ENCODE measurements around the gene PRKAG2. TPM values are rescaled to one million over a fixed set of nuclear protein-coding genes. Genes with fewer than 3 reads are reported as not detected.

Gene PRKAG2
- total RNA-seq, 1 experiment from 2014 or later: 28.2 TPM

DNA sequence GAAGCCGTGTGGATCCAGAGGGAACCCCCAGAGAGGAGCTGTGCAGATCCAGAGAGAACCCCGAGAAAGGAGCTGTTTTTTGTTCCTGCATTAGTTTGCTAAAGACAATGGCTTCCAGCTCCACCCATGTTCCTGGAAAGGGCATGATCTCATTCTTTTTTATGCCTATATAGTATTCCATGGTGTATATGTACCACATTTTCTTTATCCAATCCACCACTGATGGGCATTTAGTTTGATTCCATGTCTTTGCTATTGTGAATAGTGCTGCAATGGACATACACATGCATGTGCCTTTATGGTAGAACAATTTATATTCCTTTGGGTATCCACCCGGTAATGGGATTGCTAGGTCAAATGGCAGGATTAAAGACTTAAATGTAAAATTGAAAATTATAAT, 261.9 kb downstream of the PRKAG2 start:
- Histone ChIP-seq H3K4me3 (no peak overlapping the region), H3K9me3 (replicated peaks) (no peaks in the 10 kb centered on the region), H3K27me3 (replicated peaks) (no peaks in the 10 kb centered on the region), H3K4me1 (replicated peaks) (no peaks in the 10 kb centered on the region), H3K36me3 (peaks cover 46% of the 10 kb centered on the region), H3K27ac (no peak overlapping the region)
- no peak for DNase-seq (ENCODE audit: low read depth in 1 of 2, low spot score in 2 of 2)

DNA sequence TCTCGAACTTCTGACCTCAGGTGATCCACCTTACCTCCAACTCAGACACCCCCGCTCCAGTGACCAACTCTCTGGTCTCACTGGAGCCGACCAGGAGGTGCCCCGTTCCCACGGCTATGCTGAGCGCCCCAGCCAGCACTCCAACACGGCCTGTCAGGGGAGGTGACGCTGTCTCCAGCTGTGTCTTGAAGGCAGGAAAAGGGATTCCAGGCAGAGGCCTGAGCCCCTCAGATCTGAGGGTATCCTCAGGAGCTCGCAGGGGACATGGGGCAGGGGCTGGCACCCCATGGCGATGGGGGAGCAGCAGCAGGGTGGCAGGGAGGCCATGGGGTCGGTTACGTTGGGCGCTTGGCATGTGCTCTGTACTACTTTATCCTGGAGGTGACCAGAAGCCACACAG, 262.9 kb downstream of the PRKAG2 start:
- H3K4me3 ChIP-seq: no peak overlapping the region
- no peaks in the 10 kb centered on the region for H3K9me3 ChIP-seq (replicated peaks)
- no peaks in the 10 kb centered on the region for H3K4me1 ChIP-seq (replicated peaks)
- no peak for DNase-seq (ENCODE audit: low read depth in 1 of 2, low spot score in 2 of 2)
- H3K36me3 ChIP-seq: peaks cover 45% of the 10 kb centered on the region
- H3K27me3 ChIP-seq (replicated peaks): no peaks in the 10 kb centered on the region
- H3K27ac ChIP-seq: no peak overlapping the region

DNA sequence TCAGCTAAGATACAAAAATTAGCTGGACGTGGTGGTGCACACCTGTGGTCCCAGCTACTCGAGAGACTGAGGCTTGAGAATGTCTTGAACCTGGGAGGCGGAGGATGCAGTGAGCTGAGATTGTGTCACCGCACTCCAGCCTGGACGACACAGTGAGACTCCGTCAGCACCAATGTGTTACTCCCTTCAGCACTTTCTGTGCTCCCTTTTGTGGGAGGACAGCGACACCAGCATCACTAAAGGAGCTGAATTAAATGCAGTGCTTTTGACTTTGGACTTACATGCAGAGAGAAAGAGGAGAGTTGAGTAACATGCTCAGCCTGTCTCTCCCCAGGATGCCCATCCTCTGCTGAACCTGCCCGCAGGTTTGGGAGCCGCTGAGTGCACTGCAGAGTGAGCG, 265.0 kb downstream of the PRKAG2 start:
- Histone ChIP-seq H3K27me3 (replicated peaks) (no peaks in the 10 kb centered on the region), H3K27ac (no peak overlapping the region), H3K9me3 (replicated peaks) (no peaks in the 10 kb centered on the region), H3K4me1 (replicated peaks) (peaks cover 13% of the 10 kb centered on the region), H3K36me3 (peaks cover 42% of the 10 kb centered on the region), H3K4me3 (no peak overlapping the region)
- DNase-seq (ENCODE audit: low read depth in 1 of 2, low spot score in 2 of 2): no peak

DNA sequence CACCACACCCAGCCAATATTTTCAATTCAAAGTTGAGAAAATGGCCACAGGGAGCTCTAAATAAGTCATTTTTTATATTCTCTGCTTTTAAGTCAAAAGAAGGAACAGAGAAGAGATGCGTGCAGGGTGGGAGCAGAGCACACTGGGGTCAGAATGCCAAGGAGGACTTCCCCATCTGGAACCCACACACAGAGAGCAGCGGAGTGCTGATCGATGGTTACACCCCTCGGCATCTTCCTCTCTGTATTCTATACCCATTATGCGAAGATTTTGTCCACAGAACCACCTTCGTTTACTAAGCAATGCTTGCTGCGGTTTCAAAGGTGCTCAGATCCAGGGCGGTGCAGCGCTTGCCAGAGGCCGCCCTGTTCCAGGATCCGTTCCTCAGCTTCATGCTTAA, 265.9 kb downstream of the PRKAG2 start:
- DNase-seq (ENCODE audit: low read depth in 1 of 2, low spot score in 2 of 2): no peak
- H3K36me3 ChIP-seq: peaks cover 33% of the 10 kb centered on the region
- H3K4me1 ChIP-seq (replicated peaks): peaks cover 15% of the 10 kb centered on the region
- H3K9me3 ChIP-seq (replicated peaks): no peaks in the 10 kb centered on the region
- H3K4me3 ChIP-seq: no peak overlapping the region
- H3K27ac ChIP-seq: no peak overlapping the region
- no peaks in the 10 kb centered on the region for H3K27me3 ChIP-seq (replicated peaks)

DNA sequence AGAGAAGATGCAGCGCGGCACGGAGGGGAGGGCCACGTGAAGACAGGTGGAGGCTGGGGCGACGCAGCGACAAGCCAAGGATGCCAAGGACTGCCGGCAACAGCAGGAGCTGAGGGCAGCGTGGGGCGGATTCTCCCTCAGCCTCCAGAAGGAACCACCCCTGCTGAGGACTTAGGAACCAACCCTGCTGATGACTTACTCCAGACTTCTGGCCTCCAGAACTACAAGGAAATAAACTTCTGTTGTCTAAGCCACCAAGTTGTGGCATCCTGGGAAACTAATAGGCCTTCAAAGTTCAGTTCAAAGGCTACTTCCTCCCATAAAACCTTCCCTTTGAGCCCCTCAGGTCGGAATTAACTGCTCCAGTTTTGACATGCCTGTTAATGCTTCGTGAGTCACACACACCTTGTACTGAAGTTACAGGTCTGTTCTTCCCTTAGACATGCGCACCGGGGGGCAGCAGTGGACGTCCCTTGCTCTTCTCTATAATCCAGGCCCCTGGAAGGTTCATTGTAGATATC, 268.8 kb downstream of the PRKAG2 start:
- no peaks in the 10 kb centered on the region for H3K9me3 ChIP-seq (replicated peaks)
- peaks cover 15% of the 10 kb centered on the region for H3K4me1 ChIP-seq (replicated peaks)
- no peak overlapping the region for H3K27ac ChIP-seq
- peaks cover 26% of the 10 kb centered on the region for H3K36me3 ChIP-seq
- no peaks in the 10 kb centered on the region for H3K27me3 ChIP-seq (replicated peaks)
- no peak overlapping the region for H3K4me3 ChIP-seq
- DNase-seq (ENCODE audit: low read depth in 1 of 2, low spot score in 2 of 2): no peak

DNA sequence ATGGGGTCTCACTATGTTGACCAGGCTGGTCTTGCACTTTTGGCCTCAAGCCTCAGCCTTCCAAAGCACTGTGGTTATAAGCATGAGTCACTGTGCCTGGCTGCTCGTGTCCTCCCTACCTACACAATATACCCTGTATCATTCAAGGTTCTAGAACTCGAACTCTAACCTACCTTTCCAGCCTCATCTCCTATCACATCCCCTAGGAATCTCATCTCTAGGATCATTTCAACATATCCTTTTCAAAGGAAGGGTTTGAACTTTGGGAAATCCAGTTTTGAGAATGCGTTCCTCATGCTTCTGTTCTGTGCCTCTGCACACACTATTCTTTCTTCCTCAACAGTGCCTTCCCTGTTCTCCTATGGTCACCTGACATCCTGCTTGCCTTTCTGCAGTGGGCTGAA, 269.4 kb downstream of the PRKAG2 start:
- Histone ChIP-seq H3K9me3 (replicated peaks) (no peaks in the 10 kb centered on the region), H3K36me3 (peaks cover 29% of the 10 kb centered on the region), H3K4me1 (replicated peaks) (peaks cover 15% of the 10 kb centered on the region), H3K27me3 (replicated peaks) (no peaks in the 10 kb centered on the region), H3K4me3 (no peak overlapping the region), H3K27ac (no peak overlapping the region)
- DNase-seq (ENCODE audit: low read depth in 1 of 2, low spot score in 2 of 2): peak in 1 of 2 experiments; percentile 32

DNA sequence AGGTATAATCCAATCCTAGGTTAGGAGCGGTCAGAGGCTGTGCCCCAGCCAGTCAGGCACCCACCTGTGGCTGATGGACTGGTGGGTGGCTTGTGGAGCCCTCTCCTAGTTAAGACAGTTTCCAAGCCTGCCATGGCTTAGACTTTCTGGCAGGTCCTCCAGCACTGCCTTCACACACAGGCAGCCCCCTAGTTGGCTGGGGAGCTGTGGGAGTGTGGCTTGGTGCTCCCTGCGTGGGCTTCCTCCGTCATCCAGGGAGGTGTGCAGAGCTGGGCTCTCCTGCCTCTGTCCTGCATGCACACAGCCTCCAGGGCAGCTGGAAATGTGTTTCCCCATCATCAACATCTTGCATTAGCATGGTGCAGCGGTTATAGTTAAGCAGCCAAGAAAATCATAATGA, 273.0 kb downstream of the PRKAG2 start:
- H3K4me3 ChIP-seq: no peak overlapping the region
- H3K9me3 ChIP-seq (replicated peaks): no peaks in the 10 kb centered on the region
- peaks cover 8% of the 10 kb centered on the region for H3K36me3 ChIP-seq
- no peaks in the 10 kb centered on the region for H3K27me3 ChIP-seq (replicated peaks)
- H3K4me1 ChIP-seq (replicated peaks): peaks cover 46% of the 10 kb centered on the region
- DNase-seq (ENCODE audit: low read depth in 1 of 2, low spot score in 2 of 2): no peak
- no peak overlapping the region for H3K27ac ChIP-seq

DNA sequence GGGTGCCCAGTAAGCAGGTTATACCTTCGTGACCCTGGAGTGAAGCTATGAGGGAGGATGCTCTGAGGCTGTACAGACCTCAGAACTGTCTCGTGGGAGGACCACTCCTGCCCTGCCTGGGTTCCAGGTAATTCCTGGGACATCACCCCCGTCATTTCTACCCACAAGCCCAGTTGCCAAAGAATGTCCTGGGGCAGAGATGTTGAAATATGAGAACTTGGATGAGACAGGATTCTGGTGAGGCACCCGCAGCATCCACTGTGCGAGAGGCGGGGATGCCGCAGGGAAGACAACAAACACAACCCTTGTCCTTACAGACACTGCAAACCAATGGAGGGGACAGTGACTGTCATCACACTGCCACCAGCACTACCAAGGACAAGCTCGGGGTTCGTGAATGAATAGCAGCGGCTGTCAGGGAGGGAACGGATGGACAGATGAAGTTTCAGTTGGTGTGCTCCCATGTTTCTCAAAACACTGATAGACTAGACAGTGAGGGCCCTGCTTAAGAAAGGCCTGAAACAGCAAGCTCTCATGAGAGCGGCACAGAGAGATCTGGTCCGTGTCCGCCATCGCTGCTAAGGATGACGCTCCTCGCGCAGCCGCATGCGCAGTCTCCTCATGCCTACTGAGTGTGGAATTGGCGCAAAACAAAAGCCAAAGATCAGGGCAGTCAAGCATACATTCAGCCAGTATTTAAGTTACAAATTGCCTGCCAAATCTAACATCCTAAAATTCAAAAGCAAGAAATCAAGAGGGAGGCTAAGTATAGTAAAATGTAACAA, 275.2 kb downstream of the PRKAG2 start:
- peaks cover 8% of the 10 kb centered on the region for H3K36me3 ChIP-seq
- H3K4me1 ChIP-seq (replicated peaks): peaks cover 52% of the 10 kb centered on the region
- no peak for DNase-seq (ENCODE audit: low read depth in 1 of 2, low spot score in 2 of 2)
- H3K4me3 ChIP-seq: no peak overlapping the region
- no peaks in the 10 kb centered on the region for H3K9me3 ChIP-seq (replicated peaks)
- H3K27ac ChIP-seq: peak overlapping the region; percentile 99
- H3K27me3 ChIP-seq (replicated peaks): no peaks in the 10 kb centered on the region

DNA sequence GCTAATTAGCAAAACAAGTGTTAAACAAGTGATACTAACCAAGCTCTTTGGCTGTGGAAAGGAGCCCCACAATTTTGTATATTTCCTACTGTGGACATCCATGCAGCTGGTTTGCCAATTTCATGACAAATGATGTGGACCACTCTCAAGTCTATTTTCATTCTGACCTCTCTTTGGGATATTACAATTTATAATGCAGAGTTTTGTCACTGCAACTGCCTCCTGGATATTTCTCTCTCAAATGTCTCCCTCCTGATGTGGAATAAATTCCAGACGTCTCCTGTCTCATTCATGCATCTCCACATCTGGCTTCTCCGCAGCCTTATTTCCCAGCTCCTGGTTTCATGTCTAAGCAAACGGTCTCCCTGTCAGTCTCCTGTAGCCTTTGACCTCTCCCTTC, 276.6 kb downstream of the PRKAG2 start:
- H3K36me3 ChIP-seq: peaks cover 9% of the 10 kb centered on the region

DNA sequence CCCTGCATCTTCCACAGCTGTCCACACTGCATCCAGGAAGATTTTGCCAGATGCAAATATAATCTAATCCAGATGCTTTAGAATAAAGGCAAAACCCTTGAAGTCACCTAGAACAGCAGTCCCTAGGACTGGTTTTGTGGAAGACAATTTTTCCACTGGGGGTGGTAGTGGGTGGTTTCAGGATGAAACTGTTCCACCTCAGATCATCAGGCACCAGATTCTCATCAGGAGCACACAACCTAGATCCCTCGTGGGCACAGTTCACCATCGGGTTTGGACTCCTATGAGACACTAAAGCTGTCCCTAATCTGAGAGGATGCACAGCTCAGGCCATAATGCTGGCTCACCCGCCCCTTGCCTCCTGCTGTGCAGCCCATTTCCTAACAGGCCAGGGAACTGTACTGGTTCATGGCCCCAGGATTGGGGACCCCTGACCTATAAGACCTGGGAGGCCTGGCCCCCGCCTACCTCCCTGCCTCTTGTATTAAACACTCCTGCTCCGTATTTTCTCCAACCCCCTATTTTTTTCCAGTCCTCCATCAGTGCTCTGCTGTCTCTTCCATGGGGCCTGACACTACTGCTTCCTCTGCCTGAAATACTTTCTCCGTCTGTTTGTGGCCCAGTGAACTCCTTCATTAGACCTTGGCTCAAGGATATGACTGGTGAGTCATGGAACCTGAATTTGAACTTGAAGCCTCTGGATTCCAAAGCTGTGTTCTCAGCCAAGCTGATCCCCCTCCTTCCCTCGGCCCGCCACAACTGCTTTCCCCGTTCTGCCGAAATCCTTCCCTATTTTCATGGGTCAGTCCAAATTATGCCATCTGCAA, 277.3 kb downstream of the PRKAG2 start:
- no peak overlapping the region for H3K4me3 ChIP-seq
- H3K9me3 ChIP-seq (replicated peaks): no peaks in the 10 kb centered on the region
- H3K36me3 ChIP-seq: peaks cover 16% of the 10 kb centered on the region
- H3K27ac ChIP-seq: peak overlapping the region; percentile 99
- H3K4me1 ChIP-seq (replicated peaks): peaks cover 51% of the 10 kb centered on the region
- peak; percentile 88 to 90 for DNase-seq (ENCODE audit: low read depth in 1 of 2, low spot score in 2 of 2)
- H3K27me3 ChIP-seq (replicated peaks): no peaks in the 10 kb centered on the region

More for the DNA sequence above, 276.6 kb downstream of the PRKAG2 start:
- no peak for DNase-seq (ENCODE audit: low read depth in 1 of 2, low spot score in 2 of 2)
- Histone ChIP-seq H3K4me1 (replicated peaks) (peaks cover 51% of the 10 kb centered on the region), H3K9me3 (replicated peaks) (no peaks in the 10 kb centered on the region), H3K4me3 (no peak overlapping the region), H3K27ac (peak overlapping the region; percentile 99), H3K27me3 (replicated peaks) (no peaks in the 10 kb centered on the region)

DNA sequence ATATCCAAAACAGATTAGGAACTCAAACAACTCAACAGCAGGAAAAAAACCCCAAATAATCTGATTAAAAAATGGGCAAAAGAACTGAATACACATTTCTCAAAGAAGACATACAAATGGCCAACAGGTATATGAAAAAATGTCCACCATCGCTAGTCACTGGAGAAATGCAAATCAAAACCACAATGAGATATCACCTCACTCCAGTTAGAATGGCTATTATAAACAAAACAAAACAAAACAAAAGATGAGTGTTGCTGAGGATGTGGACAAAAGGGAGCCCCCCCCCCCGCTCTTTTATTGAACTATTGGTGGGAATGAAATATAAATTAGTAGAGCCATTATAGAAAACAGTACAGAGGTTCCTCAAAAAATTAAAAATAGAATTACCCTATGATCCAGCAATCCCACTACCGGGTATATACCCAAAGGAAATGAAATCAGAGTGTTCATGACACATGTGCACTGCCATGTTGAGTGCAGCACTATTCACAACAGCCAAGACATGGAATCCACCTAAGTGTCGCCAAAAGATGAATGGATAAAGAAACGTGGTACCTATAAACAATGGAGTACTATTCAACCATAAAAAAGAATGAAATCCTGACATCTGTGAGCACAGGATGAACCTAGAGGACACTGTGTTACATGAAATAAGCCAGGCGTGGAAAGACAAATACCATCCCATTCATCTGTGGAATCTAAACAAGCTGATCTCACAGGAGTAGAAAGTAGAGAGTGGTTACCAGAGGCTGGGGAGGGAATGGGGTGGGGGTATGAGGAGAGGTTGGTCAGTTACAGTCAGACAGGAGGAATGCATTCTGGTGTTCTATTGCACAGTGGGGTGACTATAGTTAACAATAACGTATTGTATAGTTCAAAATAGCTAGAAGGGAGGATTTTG, 279.1 kb downstream of the PRKAG2 start:
- no peaks in the 10 kb centered on the region for H3K9me3 ChIP-seq (replicated peaks)
- peak overlapping the region; percentile 99 for H3K27ac ChIP-seq
- H3K4me1 ChIP-seq (replicated peaks): peaks cover 64% of the 10 kb centered on the region
- peak; percentile 87 to 93 for DNase-seq (ENCODE audit: low read depth in 1 of 2, low spot score in 2 of 2)
- H3K27me3 ChIP-seq (replicated peaks): no peaks in the 10 kb centered on the region
- peaks cover 26% of the 10 kb centered on the region for H3K36me3 ChIP-seq
- H3K4me3 ChIP-seq: no peak overlapping the region

DNA sequence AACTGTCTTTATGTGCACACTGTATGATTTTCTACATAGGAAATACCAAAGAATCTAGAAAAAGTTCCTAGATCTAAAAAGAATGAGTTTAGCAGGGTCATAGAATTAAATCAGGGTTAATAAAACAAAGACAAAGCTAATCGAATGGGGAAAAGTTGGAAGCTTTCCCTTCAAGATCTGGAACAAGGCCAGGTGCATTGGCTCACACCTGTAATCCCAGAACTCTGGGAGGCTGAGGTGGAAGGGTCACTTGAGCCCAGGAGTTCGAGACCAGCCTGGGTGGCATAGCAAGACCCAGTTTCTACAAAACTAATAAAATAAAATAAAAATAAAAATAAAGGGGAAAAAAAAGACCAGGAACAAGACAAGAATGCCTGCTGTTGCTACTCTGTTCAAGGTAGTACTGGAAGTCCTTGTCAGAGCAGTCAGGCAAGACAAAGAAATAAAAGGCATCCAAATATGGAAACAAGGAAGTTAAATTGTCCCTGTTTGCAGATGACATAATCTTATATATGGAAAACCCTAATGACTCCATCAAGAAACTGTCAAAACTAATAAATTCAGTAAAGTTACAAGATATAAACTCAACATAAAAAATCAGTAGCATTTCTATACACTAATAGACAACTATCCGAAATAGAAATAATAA, 281.1 kb downstream of the PRKAG2 start:
- Histone ChIP-seq H3K4me3 (no peak overlapping the region), H3K27me3 (replicated peaks) (no peaks in the 10 kb centered on the region), H3K27ac (no peak overlapping the region), H3K4me1 (replicated peaks) (peaks cover 62% of the 10 kb centered on the region), H3K9me3 (replicated peaks) (no peaks in the 10 kb centered on the region), H3K36me3 (peaks cover 36% of the 10 kb centered on the region)
- peak in 1 of 2 experiments; percentile 3 for DNase-seq (ENCODE audit: low read depth in 1 of 2, low spot score in 2 of 2)
